K562 (cell line): ENCODE results near the gene LY6G5B. TPM values are rescaled to one million over a fixed set of nuclear protein-coding genes. Genes with fewer than 3 reads are reported as not detected.

Source experiments
- AFF1 ChIP-seq, 2 experiments: fragments of 450-650 bp; IDR thresholded peaks; 2 replicates each; pipeline ENCODE4 v1.6.1; 2018; ENCODE audit warnings: mild to moderate bottlenecking in 2 of 2, low read depth in 1 of 2; ENCODE audit not compliant: partially characterized antibody in 2 of 2
- BCLAF1 ChIP-seq, 2 experiments: fragments of 450-650 bp in 1 of 2; IDR thresholded peaks; 2 replicates each; pipeline ENCODE4 v1.6.1; 2011 to 2017; ENCODE audit warnings: low read depth in 2 of 2, antibody characterized with exemption in 1 of 2, borderline replicate concordance in 1 of 2, low read length in 1 of 2, mild to moderate bottlenecking in 1 of 2, mixed read lengths in 1 of 2; ENCODE audit not compliant: control insufficient read depth in 1 of 2
- CBX3 ChIP-seq, 2 experiments: IDR thresholded peaks; 1 replicate in 1 of 2; 2 replicates in 1 of 2; pipeline ENCODE4 v1.6.1; 2012; ENCODE audit warnings: inconsistent platforms in 2 of 2, low read length in 2 of 2, borderline replicate concordance in 1 of 2, control low read depth in 1 of 2
- CREM ChIP-seq: IDR thresholded peaks from 2 replicates; pipeline ENCODE4 v1.6.1; 2014; ENCODE audit warnings: antibody characterized with exemption, low read depth
- MIER1 ChIP-seq: fragments of 450-650 bp; IDR thresholded peaks from 2 replicates; pipeline ENCODE4 v1.6.1; 2016; ENCODE audit warnings: antibody characterized with exemption, mild to moderate bottlenecking, low read depth
- PCBP2 ChIP-seq: fragments of 200-400 bp; formaldehyde crosslinking; IDR thresholded peaks from 2 replicates; pipeline ENCODE4 v1.6.1; 2018; ENCODE audit warnings: low read length, low read depth, mild to moderate bottlenecking, moderate library complexity; ENCODE audit not compliant: poor library complexity, severe bottlenecking
- PURB ChIP-seq: sonication (generic); formaldehyde crosslinking; IDR thresholded peaks from 2 replicates; pipeline ENCODE4 v1.9.0; 2021; ENCODE audit warnings: low read depth, mild to moderate bottlenecking, missing genetic modification reagents
- THRAP3 ChIP-seq: fragments of 450-650 bp; IDR thresholded peaks from 2 replicates; pipeline ENCODE4 v1.6.1; 2016; ENCODE audit warnings: mild to moderate bottlenecking, inconsistent platforms, borderline replicate concordance
- USF1 ChIP-seq: sonication (generic); formaldehyde crosslinking; IDR thresholded peaks from 2 replicates; pipeline ENCODE4 v1.9.0; 2022; ENCODE audit warnings: mild to moderate bottlenecking, missing genetic modification reagents
- ZKSCAN1 ChIP-seq: fragments of 150-350 bp; IDR thresholded peaks from 2 replicates; pipeline ENCODE4 v1.6.1; 2016; ENCODE audit warnings: low read depth, low read length
- ZNF717 ChIP-seq: fragments of 250-450 bp; sonication (Bioruptor Pico); IDR thresholded peaks from 2 replicates; pipeline ENCODE4 v1.5.0; 2021
- polyA plus RNA-seq, 8 experiments: library from polyadenylated mRNA; depleted of rRNA in 4 of 8; stranded (reverse) in 5 of 8; unstranded in 3 of 8; fragments of >200 nt; fragmentation: Nextera tagmentation in 2 of 8; fragmentation: Illumina TruSeq in 1 of 8; extraction: Ambion mirVana in 2 of 8; extraction: Trizol in 1 of 8; gene quantifications; 2 replicates each; pipeline versions ENCODE4 v1.2.1 to v1.2.3, GENCODE V29; 2011 to 2014; ENCODE audit warnings: inconsistent platforms in 1 of 8, missing spikeins in 1 of 8
- total RNA-seq, 7 experiments: library from RNA; depleted of rRNA in 6 of 7; stranded (reverse); fragments of >200 nt in 6 of 7; fragmentation: Illumina TruSeq in 2 of 7; extraction: Trizol in 2 of 7; gene quantifications; 2 replicates each; pipeline versions ENCODE4 v1.2.1 to v1.2.3, GENCODE V29; 2011 to 2021; ENCODE audit warnings: low replicate concordance in 1 of 7
- TF ChIP-seq, protein P1 (sequence below): fragments of 450-650 bp; conservative IDR thresholded peaks from 2 replicates; pipeline ENCODE4 v1.6.1; 2016; ENCODE audit warnings: missing genetic modification characterization, low read depth, mild to moderate bottlenecking, missing compliant biosample characterization, moderate library complexity

The LY6G5B gene
- total and polyA plus RNA-seq, 9 of the 15 experiments (the other 6 are each of a cell fraction or from before 2014, with no cell fraction given): 6.0 to 27.0 (median 7.5) TPM

- TF ChIP-seq AFF1 (IDR thresholded peaks at IDR 0.05; ENCODE audit: low read depth in 1 of 2, partially characterized antibody in 2 of 2) (no peak), CREM (no peak), THRAP3 (no peak), ZKSCAN1 (no peak), PCBP2 (no peak), BCLAF1 (IDR thresholded peaks at IDR 0.05; ENCODE audit: borderline replicate concordance in 1 of 2, control insufficient read depth in 1 of 2, low read depth in 2 of 2, low read length in 1 of 2) (no peak), CBX3 (IDR thresholded peaks at IDR 0.05; ENCODE audit: borderline replicate concordance in 1 of 2, low read length in 2 of 2) (no peak), ZNF717 (CRISPR knock-in tag) (no peak), USF1 (CRISPR knock-in tag) (no peak), PURB (CRISPR knock-in tag) (no peak), MIER1 (no peak)
- TF ChIP-seq, protein P1, sequence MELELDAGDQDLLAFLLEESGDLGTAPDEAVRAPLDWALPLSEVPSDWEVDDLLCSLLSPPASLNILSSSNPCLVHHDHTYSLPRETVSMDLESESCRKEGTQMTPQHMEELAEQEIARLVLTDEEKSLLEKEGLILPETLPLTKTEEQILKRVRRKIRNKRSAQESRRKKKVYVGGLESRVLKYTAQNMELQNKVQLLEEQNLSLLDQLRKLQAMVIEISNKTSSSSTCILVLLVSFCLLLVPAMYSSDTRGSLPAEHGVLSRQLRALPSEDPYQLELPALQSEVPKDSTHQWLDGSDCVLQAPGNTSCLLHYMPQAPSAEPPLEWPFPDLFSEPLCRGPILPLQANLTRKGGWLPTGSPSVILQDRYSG (tag): no peak
These were observed 40.9 kb downstream of the LY6G5B start (continued) for GRCh38 chr6:31710523-31711219.
